ENCODE data around the gene MRPL11.

DNA sequence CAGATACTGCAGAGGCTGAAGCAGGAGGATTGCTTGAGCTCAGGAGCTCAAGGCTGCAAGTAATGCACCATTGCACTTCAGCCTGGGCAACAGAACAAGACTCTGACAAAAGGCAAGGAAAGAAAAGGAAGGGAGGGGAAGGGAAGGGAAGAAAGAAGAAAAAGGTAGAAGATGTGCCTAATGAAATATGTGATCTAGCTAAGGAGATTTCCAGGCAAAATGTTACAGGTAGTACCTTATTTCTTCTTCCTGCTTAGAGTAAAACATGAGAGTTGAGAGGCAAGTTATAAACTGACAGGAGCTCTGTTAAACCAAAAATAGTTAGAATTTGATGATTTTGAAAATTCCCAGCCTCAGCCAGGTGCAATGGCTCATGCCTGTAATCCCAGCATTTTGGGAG is 23.4 kb upstream of the MRPL11 start:
- TF ChIP-seq, protein P1, sequence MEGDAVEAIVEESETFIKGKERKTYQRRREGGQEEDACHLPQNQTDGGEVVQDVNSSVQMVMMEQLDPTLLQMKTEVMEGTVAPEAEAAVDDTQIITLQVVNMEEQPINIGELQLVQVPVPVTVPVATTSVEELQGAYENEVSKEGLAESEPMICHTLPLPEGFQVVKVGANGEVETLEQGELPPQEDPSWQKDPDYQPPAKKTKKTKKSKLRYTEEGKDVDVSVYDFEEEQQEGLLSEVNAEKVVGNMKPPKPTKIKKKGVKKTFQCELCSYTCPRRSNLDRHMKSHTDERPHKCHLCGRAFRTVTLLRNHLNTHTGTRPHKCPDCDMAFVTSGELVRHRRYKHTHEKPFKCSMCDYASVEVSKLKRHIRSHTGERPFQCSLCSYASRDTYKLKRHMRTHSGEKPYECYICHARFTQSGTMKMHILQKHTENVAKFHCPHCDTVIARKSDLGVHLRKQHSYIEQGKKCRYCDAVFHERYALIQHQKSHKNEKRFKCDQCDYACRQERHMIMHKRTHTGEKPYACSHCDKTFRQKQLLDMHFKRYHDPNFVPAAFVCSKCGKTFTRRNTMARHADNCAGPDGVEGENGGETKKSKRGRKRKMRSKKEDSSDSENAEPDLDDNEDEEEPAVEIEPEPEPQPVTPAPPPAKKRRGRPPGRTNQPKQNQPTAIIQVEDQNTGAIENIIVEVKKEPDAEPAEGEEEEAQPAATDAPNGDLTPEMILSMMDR (IDR thresholded peaks at IDR 0.05; ENCODE audit: low read depth, low read length, missing input control), result no peak
- TF ChIP-seq, protein P2, sequence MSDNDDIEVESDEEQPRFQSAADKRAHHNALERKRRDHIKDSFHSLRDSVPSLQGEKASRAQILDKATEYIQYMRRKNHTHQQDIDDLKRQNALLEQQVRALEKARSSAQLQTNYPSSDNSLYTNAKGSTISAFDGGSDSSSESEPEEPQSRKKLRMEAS (IDR thresholded peaks at IDR 0.05), result no peak
- TF ChIP-seq TAF1 (conservative IDR thresholded peaks at IDR 0.05), result no peak
- TF ChIP-seq FOXA1 (IDR thresholded peaks at IDR 0.05), result no peak
- TF ChIP-seq, protein P3, sequence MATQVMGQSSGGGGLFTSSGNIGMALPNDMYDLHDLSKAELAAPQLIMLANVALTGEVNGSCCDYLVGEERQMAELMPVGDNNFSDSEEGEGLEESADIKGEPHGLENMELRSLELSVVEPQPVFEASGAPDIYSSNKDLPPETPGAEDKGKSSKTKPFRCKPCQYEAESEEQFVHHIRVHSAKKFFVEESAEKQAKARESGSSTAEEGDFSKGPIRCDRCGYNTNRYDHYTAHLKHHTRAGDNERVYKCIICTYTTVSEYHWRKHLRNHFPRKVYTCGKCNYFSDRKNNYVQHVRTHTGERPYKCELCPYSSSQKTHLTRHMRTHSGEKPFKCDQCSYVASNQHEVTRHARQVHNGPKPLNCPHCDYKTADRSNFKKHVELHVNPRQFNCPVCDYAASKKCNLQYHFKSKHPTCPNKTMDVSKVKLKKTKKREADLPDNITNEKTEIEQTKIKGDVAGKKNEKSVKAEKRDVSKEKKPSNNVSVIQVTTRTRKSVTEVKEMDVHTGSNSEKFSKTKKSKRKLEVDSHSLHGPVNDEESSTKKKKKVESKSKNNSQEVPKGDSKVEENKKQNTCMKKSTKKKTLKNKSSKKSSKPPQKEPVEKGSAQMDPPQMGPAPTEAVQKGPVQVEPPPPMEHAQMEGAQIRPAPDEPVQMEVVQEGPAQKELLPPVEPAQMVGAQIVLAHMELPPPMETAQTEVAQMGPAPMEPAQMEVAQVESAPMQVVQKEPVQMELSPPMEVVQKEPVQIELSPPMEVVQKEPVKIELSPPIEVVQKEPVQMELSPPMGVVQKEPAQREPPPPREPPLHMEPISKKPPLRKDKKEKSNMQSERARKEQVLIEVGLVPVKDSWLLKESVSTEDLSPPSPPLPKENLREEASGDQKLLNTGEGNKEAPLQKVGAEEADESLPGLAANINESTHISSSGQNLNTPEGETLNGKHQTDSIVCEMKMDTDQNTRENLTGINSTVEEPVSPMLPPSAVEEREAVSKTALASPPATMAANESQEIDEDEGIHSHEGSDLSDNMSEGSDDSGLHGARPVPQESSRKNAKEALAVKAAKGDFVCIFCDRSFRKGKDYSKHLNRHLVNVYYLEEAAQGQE (IDR thresholded peaks at IDR 0.05), result no peak
- TF ChIP-seq GABPA (IDR thresholded peaks at IDR 0.05 in 1 of 2, conservative IDR thresholded peaks at IDR 0.05 in 1 of 2), result no peak
- no peak for TF ChIP-seq SP1 (IDR thresholded peaks at IDR 0.05)
- TF ChIP-seq, protein P4, sequence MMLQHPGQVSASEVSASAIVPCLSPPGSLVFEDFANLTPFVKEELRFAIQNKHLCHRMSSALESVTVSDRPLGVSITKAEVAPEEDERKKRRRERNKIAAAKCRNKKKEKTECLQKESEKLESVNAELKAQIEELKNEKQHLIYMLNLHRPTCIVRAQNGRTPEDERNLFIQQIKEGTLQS (IDR thresholded peaks at IDR 0.05), result no peak
- no peak for TF ChIP-seq YY1 (IDR thresholded peaks at IDR 0.05)
- no peak for TF ChIP-seq EGR1 (IDR thresholded peaks at IDR 0.05; ENCODE audit: low read depth in 2 of 2)
- no peak for TF ChIP-seq RAD21 (IDR thresholded peaks at IDR 0.05)
- TF ChIP-seq, protein P5, sequence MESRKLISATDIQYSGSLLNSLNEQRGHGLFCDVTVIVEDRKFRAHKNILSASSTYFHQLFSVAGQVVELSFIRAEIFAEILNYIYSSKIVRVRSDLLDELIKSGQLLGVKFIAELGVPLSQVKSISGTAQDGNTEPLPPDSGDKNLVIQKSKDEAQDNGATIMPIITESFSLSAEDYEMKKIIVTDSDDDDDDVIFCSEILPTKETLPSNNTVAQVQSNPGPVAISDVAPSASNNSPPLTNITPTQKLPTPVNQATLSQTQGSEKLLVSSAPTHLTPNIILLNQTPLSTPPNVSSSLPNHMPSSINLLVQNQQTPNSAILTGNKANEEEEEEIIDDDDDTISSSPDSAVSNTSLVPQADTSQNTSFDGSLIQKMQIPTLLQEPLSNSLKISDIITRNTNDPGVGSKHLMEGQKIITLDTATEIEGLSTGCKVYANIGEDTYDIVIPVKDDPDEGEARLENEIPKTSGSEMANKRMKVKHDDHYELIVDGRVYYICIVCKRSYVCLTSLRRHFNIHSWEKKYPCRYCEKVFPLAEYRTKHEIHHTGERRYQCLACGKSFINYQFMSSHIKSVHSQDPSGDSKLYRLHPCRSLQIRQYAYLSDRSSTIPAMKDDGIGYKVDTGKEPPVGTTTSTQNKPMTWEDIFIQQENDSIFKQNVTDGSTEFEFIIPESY (IDR thresholded peaks at IDR 0.05), result no peak
- no peak for TF ChIP-seq JUND (IDR thresholded peaks at IDR 0.05)
- no peak for TF ChIP-seq HNF4G (IDR thresholded peaks at IDR 0.05)
